Measurements from ENCODE around the gene TBKBP1. TPM values are rescaled to one million over a fixed set of nuclear protein-coding genes. Genes with fewer than 3 reads are reported as not detected.
A peak's percentile ranks its signal among the peaks of the same experiment; 100 is the strongest.

Gene TBKBP1, protein sequence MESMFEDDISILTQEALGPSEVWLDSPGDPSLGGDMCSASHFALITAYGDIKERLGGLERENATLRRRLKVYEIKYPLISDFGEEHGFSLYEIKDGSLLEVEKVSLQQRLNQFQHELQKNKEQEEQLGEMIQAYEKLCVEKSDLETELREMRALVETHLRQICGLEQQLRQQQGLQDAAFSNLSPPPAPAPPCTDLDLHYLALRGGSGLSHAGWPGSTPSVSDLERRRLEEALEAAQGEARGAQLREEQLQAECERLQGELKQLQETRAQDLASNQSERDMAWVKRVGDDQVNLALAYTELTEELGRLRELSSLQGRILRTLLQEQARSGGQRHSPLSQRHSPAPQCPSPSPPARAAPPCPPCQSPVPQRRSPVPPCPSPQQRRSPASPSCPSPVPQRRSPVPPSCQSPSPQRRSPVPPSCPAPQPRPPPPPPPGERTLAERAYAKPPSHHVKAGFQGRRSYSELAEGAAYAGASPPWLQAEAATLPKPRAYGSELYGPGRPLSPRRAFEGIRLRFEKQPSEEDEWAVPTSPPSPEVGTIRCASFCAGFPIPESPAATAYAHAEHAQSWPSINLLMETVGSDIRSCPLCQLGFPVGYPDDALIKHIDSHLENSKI
- total RNA-seq, result 1 to 10 TPM; 1.3 to 2.9 TPM

DNA sequence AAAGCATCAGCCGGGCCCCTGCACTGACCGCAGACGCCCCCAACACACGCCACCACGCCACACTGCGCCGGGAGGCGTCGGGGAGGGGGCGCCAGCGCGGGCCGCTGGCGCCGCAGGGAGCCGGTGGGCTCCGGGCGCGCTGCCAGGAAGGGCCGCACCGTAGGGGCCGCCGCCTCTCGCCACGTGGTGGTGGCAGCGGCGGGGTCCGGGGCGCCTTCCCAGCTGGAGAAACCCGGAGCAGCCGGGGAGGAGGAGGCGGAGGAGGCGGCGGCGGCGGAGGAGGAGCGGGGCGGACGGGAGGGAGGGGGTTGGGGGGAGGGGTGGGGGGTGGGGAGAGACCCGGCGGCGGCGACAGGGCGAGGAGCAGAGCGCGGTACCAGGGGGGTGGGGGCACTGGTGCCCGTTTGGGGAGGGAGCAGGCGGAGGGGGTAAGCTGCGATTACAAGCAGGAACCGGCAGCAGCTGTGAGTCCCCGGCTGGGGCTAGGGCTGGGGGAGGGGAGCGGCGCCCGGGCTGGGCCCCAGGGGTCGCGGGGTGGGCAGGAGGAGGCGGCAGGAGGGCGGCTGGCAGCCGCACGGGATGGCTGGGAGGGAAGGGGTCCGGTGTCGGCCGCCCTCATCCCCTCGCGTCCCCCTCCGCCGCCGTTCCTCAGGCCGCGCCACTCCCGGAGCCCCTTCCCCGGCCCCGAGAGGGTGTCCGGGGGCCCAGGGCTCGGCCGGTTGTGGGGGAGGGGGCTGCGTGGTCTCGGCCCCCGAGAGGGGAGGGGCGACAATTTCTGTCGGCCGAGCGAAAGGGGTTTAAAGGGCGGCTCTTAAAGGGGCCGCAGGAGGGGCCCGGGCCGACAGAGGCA, at the start of gene TBKBP1:
Gene TBKBP1, plus strand, starts transcription at position 431 of the 850 bp plus-strand sequence. CDS start 1,952 bp downstream, outside the sequence.
- peaks cover 9% of the 10 kb centered on the region for H3K4me1 ChIP-seq
- peak within 1 kb of the TSS; percentile 69 for H3K27ac ChIP-seq
- H3K36me3 ChIP-seq, result no peaks in the 10 kb centered on the region
- TF ChIP-seq, protein P1, sequence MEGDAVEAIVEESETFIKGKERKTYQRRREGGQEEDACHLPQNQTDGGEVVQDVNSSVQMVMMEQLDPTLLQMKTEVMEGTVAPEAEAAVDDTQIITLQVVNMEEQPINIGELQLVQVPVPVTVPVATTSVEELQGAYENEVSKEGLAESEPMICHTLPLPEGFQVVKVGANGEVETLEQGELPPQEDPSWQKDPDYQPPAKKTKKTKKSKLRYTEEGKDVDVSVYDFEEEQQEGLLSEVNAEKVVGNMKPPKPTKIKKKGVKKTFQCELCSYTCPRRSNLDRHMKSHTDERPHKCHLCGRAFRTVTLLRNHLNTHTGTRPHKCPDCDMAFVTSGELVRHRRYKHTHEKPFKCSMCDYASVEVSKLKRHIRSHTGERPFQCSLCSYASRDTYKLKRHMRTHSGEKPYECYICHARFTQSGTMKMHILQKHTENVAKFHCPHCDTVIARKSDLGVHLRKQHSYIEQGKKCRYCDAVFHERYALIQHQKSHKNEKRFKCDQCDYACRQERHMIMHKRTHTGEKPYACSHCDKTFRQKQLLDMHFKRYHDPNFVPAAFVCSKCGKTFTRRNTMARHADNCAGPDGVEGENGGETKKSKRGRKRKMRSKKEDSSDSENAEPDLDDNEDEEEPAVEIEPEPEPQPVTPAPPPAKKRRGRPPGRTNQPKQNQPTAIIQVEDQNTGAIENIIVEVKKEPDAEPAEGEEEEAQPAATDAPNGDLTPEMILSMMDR (IDR thresholded peaks at IDR 0.05), result no peak
- DNase-seq, result peak; percentile 26
- H3K27me3 ChIP-seq, result no peaks in the 10 kb centered on the region
- intact Hi-C loops (cut with DNase I), result loop anchor here (10.0 kb wide), 1 partner anchor 111 kb away; no protein-coding TSS in a partner anchor
- peak within 1 kb of the TSS; percentile 40 to 69 for H3K9ac ChIP-seq (ENCODE audit: low read depth in 2 of 2, low read length in 2 of 2)
- H3K9me3 ChIP-seq, result no peaks in the 10 kb centered on the region
- H3K4me3 ChIP-seq, result peak within 1 kb of the TSS; percentile 85

DNA sequence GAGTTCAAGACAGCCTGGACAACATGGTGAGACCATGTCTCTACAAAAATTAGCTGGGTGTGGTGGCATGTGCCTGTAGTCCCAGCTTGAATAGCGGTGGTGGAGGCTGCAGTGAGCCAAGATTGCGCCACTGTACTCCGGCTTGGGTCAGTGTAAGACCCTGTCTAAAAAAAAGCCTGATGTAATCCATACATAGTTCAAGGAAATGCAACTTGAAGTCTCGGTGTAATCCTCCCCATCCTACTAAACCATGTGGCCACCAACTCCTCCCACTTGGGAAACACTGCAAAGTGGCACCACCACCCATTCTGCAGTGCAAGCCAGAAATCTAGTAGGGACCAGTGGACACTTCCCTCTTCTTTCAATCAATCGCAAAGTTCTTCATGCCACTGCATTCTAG, 49.6 kb upstream of the TBKBP1 start:
- intact Hi-C loops (cut with DNase I), result no loop called here
- TF ChIP-seq, protein P1 (IDR thresholded peaks at IDR 0.05), result no peak
- DNase-seq, result no peak
- Histone ChIP-seq H3K4me3 (no peak overlapping the region), H3K9me3 (no peaks in the 10 kb centered on the region), H3K9ac (ENCODE audit: low read depth in 2 of 2, low read length in 2 of 2) (no peak overlapping the region), H3K27me3 (no peaks in the 10 kb centered on the region), H3K4me1 (peaks cover 8% of the 10 kb centered on the region), H3K27ac (no peak overlapping the region), H3K36me3 (no peaks in the 10 kb centered on the region)

DNA sequence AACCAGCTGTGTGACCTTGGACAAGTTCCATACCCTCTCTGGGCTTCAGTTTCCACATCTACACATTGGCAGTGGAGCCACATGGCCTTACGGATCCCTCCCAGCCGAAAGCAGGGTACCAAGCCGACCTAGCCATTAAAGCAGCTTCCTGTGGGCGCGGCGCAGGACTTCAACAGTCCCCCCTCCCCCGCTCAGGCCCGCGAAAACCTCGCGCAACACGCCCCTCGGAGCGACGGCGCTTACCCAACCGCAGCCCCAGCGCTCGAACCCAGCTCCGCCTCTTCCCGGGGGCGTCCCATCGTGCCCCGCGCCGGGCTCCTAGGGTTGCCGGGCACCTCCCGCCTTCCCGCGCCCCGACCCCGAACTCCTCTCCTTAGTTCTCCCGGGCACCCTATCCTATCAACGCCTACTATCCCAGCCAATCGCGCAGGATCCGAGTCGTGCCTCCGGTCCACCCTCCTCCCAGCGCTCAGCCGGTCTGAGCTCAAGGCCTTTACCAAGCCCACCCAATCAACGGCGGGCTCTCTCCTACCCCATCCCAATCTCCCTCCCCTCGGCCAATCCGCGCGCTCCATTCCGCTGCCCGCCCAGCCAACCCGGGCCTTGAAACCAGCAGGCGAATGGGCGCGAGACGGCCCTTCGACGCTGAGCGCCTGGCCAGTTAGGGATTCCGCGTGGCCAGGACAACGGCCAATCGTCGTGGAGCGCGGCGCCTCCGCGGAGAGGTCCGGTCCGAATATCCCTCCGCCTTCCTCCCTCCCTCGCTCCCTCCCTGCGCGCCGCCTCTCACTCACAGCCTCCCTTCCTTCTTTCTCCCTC, 44.6 kb upstream of the TBKBP1 start, which contains the start of gene KPNB1:
Gene KPNB1, plus strand, starts transcription at position 767 of the 819 bp plus-strand sequence. CDS start 326 bp downstream, outside the sequence.
- intact Hi-C loops (cut with DNase I), result no loop called here
- peak; percentile 99 for DNase-seq
- Histone ChIP-seq H3K9me3 (no peaks in the 10 kb centered on the region), H3K4me3 (peak within 1 kb of the TSS; percentile 71), H3K27ac (peak within 1 kb of the TSS; percentile 82), H3K27me3 (no peaks in the 10 kb centered on the region), H3K9ac (ENCODE audit: low read depth in 2 of 2, low read length in 2 of 2) (peak within 1 kb of the TSS; percentile 83 to 93), H3K4me1 (peaks cover 15% of the 10 kb centered on the region), H3K36me3 (peaks cover 4% of the 10 kb centered on the region)
- TF ChIP-seq, protein P1 (IDR thresholded peaks at IDR 0.05), result no peak

DNA sequence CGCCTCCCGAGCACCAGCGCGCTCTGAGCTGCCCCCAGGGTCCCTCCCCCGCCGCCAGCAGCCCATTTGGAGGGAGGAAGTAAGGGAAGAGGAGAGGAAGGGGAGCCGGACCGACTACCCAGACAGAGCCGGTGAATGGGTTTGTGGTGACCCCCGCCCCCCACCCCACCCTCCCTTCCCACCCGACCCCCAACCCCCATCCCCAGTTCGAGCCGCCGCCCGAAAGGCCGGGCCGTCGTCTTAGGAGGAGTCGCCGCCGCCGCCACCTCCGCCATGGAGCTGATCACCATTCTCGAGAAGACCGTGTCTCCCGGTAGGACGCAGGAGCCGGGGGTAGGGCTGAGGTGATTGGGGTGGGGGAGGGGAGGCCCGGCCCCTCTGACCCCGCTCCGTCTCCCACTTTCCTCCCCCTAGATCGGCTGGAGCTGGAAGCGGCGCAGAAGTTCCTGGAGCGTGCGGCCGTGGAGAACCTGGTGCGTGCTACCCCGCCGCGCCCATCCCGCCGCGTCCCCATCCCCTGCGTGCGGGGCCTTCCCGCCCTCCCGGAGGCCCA, 43.9 kb upstream of the TBKBP1 start:
- Histone ChIP-seq H3K9me3 (no peaks in the 10 kb centered on the region), H3K36me3 (peaks cover 4% of the 10 kb centered on the region), H3K9ac (ENCODE audit: low read depth in 2 of 2, low read length in 2 of 2) (peak overlapping the region; percentile 71 to 83), H3K4me3 (peak overlapping the region; percentile 71), H3K27me3 (no peaks in the 10 kb centered on the region), H3K27ac (peak overlapping the region; percentile 82), H3K4me1 (peaks cover 15% of the 10 kb centered on the region)
- TF ChIP-seq, protein P1 (IDR thresholded peaks at IDR 0.05), result no peak
- no peak for DNase-seq
- intact Hi-C loops (cut with DNase I), result no loop called here
